GM20000 (cell line): ENCODE measurements around the gene LPAR3.

Source experiments
- DNase-seq: peaks from one replicate; pipeline ENCODE4 v3.0.0; 2012; ENCODE audit warnings: low spot score
- TF ChIP-seq, protein P1 (sequence below): IDR thresholded peaks from 2 replicates; pipeline ENCODE4 v1.5.1; 2012; ENCODE audit warnings: mild to moderate bottlenecking, control low read depth; ENCODE audit errors: extremely low read depth, missing control alignments

Gene LPAR3

DNA sequence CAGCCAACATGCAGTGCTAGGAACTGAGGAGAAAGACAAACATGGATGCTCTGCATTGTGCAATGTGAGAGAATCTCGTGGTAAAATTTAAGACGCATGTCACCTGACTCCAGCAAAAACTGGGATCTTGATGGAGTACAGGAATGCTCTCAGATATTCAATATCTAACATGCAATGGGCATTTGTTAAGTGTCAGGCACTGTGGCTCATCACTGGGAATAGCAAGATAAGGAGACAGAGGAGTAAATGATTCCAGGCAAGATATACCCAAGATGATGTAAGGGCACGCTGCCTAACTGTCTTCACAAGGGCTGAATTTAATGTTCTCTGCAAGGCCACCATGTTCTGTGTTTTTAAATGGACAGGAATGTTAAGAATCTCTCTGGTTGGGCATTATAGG is 67.8 kb downstream of the LPAR3 start:
- DNase-seq: no peak

DNA sequence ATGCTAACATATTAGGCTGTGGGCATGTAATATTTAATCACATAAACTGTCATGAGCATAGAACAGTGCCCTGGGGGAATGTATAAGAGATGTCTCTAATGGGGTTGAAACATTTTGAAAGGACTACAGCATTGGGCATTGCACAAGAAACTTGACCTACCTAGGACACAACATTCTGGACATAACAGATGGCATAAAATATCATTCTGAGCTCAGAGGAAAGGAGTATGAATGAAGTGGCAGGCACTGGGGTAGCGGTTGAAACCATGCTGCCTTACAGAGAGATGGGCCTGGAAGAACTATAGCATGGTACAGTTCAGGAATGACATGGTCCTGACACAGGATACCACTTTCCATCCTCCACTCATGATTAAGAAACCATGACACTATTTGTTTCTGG is 69.0 kb downstream of the LPAR3 start:
- TF ChIP-seq, protein P1, sequence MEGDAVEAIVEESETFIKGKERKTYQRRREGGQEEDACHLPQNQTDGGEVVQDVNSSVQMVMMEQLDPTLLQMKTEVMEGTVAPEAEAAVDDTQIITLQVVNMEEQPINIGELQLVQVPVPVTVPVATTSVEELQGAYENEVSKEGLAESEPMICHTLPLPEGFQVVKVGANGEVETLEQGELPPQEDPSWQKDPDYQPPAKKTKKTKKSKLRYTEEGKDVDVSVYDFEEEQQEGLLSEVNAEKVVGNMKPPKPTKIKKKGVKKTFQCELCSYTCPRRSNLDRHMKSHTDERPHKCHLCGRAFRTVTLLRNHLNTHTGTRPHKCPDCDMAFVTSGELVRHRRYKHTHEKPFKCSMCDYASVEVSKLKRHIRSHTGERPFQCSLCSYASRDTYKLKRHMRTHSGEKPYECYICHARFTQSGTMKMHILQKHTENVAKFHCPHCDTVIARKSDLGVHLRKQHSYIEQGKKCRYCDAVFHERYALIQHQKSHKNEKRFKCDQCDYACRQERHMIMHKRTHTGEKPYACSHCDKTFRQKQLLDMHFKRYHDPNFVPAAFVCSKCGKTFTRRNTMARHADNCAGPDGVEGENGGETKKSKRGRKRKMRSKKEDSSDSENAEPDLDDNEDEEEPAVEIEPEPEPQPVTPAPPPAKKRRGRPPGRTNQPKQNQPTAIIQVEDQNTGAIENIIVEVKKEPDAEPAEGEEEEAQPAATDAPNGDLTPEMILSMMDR: no peak
- no peak for DNase-seq

More for the DNA sequence above, 67.8 kb downstream of the LPAR3 start:
- TF ChIP-seq, protein P1: no peak

DNA sequence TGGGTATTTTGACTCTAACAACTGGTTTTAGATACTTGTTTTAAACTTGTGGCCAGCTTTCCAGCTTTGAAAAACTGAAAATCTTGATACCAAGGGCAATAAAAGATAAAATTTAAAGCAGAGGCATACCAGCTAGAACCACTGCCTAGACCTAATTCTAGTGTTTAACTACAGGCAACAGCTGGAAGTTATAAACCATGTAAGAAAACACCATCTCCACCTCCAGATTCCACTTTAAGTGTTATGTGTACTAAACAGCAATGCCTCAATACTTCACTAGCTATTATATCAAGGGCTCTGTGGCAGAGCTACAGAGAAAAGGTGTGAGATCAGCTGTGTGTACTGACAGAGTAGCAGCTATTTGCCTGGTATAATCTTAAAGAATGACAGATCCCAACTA is 69.5 kb downstream of the LPAR3 start:
- TF ChIP-seq, protein P1: no peak
- no peak for DNase-seq

DNA sequence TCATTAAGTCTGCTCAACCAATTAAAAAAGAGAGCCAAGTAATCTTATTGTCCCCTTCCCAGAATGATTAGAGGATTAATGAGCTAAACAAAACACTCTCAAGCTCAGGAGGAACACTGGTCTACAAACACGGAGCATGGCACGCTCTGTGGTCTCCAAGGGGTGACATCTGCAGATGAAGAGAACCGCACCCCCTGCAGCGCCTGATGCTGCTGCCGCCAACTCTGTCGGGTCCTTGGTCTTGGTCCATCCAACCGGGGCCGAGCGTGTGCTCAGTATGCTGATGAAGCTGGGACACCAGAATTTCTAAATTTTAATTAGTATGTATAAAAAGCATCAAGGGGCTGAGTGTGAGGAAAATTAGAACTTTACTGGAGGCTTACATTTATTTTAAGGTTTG is 82.7 kb downstream of the LPAR3 start:
- TF ChIP-seq, protein P1: no peak
- no peak for DNase-seq

DNA sequence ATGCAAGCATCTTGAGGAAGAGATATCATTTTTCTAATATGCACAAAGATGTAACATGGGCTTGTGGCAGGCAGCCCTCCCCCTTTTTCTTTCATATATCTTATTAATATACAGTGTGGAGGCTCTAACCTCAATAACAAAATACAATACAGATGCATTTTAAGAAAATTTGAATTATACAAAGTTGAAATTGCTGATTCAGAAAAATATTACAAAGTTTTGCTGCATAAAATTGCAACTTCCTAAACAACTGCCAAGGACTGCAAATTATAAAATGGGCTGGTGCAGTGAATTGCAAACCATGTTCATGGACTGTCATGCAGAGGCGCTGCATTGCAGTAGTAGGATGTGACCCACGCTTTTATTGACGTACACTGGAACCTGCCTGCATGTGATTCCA is 84.0 kb downstream of the LPAR3 start:
- DNase-seq: no peak
- TF ChIP-seq, protein P1: no peak

DNA sequence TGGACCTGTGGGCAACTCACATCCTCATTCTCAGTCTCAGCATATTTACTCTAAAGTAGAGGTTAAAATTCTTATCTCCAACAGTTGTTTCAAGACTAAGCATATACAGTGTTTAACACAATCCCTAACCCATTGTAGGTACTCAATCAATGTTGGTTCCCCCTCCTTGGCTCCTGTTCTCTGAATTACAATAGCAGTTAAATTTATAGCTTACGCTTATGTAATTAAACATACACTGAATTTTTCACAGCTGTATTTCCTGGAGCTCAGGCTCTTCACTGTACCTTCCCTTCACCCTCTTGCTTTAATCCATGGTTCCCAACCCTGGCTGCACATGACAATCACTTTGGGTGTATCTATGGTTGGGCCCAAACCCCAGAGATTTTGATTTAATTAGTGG is 89.4 kb downstream of the LPAR3 start:
- DNase-seq: no peak
- TF ChIP-seq, protein P1: no peak

DNA sequence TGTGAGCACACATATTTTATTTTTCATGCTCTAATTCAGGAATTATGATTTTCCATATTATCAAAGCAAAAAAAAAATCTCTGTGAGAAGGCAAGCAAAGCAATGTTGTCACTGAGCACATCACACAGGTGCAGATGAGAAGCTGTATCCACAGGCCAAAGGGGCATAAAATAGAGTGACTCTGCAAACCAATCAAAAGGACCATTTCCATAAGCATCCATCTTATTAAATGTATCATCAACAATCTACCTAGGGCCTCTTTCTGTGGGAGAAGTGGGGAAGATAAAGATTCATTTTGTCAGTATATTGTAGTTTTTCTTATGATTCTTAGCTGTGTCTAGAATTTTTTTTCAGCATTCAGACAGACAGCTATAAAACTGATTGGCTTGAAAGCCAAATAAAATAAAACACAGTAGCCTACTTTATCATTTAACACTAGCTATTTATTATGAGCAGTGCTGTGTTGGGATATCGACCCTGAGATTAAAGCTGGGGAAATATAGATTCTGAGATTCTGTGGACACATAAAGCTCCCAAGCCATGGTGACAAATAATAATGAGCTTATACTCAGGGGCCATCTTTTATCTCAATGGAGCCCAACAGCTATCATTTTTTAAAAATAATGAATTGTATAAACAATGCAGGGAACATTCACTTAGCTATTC is 90.3 kb downstream of the LPAR3 start:
- DNase-seq: no peak
- TF ChIP-seq, protein P1: no peak
